Middle frontal gyrus (tissue), 1 donor: Measurements from ENCODE around the gene MNT.
"Not testable (repeated sequence)": the region's sequence is repeated elsewhere in the genome, so short reads cannot be mapped to it uniquely, and the experiment has no call there.

Source experiments
- DNase-seq: peaks from one replicate; pipeline ENCODE4 v3.0.0-alpha.2; 2015; ENCODE audit warnings: low spot score; ENCODE audit errors: extremely low spot score

The MNT gene, protein sequence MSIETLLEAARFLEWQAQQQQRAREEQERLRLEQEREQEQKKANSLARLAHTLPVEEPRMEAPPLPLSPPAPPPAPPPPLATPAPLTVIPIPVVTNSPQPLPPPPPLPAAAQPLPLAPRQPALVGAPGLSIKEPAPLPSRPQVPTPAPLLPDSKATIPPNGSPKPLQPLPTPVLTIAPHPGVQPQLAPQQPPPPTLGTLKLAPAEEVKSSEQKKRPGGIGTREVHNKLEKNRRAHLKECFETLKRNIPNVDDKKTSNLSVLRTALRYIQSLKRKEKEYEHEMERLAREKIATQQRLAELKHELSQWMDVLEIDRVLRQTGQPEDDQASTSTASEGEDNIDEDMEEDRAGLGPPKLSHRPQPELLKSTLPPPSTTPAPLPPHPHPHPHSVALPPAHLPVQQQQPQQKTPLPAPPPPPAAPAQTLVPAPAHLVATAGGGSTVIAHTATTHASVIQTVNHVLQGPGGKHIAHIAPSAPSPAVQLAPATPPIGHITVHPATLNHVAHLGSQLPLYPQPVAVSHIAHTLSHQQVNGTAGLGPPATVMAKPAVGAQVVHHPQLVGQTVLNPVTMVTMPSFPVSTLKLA

DNA sequence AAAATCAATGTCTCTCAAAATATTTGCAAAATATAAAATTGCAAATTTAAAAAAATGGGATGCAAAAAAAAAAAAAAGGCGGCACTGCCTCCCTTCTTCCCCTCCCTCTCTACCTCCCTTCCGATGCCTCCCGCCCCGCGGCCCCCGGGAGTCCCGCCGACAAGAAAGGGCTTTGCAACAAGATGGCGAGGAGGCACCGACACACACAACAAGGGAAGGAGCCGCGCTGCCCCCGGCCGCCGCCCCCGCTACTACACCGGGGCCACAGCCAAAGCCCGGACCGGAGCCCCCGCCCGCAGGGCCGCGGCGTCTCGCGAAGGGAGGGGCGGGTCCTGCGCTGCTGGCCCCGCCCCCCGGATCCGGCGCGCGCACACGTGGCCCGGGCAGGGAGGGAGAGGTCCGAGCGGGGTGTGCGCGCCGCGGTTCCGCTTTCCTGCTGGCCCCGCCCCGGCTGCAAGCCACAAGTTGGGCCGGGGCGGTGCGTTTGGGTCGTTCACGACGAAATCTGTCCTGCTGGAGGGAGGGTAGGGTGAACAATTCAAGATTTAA is at the start of gene MNT:
Gene MNT, minus strand, starts transcription at position 184 of the 549 bp plus-strand sequence. CDS start 348 bp downstream, outside the sequence.
- peak; percentile 92 for DNase-seq

DNA sequence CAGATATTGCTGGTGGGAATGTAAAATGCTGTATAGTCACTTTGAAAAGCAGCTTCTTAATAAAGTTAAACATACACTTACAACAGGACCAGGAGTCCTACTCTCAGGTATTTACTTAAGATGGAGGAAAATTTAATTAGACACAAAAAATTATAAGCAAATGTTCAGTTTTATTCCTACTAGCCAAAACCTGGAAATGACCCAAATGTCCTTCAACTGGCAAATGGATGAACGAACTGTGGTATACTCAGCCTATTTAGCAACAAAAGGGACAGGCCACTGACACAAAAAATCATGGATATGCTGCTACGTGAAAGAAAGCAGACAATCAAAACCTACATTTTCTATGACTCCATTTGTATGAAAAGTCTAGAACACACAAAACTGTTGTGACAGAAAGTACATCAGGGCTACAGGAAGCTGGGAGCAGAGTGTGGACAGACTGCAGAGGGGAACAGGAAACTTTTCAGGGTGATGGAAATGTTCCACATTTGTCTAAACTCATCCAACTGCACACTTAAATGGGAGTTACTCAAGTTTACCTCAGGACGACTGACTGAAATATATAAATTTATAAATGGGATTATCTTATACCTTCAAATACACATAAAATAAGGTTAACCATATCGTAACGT is 49.3 kb upstream of the MNT start:
- no peak for DNase-seq

- DNase-seq = no peak
These were observed 48.6 kb upstream of the MNT start for GRCh38 chr17:2449486-2449885.

- DNase-seq = not testable (repeated sequence)
These were observed 46.6 kb upstream of the MNT start for GRCh38 chr17:2447479-2447878.

DNA sequence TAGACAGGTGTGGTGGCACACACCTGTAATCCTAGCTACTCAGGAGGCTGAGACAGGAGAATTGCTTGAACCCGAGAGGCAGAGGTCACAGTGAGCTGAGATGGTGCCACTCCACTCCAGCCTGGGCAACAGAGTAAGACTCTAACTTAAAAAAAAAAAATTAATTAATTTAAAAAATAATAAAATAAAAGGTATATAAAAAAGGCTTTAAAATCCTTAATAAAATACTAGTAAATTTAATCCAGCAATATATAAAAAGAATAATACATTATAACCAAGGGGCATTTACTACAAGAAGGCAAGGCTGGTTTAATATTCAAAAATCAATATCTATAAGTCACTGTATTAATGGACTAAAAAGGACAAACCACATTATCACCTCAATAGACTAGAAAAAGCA is 44.8 kb upstream of the MNT start:
- DNase-seq = no peak

DNA sequence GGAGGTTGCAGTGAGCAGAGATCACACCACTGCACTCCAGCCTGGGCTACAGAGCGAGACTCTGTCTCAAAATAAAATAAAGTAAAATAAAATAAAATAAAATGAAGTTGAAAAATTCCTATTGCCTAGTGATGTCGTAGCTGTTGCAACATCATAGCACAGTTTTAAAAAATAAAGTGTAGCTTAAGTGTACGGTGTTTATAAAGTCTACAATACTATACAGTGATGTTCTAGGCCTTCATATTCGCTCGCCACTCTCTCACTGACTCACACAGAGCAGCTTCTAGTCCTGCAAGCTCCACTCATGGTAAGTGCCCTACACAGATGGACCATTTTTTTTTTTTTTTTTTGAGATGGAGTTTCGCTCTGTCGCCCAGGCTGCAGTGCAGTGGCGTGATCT is 43.5 kb upstream of the MNT start:
- DNase-seq = no peak

GRCh38 chr17:2442166-2442565 is 41.3 kb upstream of the MNT start:
- no peak for DNase-seq

GRCh38 chr17:2440930-2441329 is 40.1 kb upstream of the MNT start:
- DNase-seq = no peak

GRCh38 chr17:2439997-2440396 is 39.1 kb upstream of the MNT start:
- not testable (repeated sequence) for DNase-seq

DNA sequence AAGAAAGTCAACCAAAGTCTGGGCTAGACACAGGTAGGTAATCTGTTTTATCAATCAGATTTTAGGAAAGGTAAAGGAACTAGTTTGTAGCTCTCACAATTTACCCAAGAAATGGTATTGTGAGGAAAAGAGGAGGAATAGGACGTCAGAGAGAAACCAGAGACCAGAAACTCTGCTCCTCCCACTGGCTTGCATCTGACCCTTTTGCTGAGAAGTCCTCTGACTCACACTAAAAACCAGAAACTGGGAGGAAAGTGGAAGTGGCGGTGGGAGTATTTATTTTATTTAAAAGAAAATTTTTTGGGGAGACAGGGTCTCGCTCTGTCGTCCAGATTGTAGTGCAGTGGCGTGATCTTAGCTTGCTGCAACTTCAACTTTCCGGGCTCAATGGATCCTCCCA is 38.0 kb upstream of the MNT start:
- DNase-seq = no peak

DNA sequence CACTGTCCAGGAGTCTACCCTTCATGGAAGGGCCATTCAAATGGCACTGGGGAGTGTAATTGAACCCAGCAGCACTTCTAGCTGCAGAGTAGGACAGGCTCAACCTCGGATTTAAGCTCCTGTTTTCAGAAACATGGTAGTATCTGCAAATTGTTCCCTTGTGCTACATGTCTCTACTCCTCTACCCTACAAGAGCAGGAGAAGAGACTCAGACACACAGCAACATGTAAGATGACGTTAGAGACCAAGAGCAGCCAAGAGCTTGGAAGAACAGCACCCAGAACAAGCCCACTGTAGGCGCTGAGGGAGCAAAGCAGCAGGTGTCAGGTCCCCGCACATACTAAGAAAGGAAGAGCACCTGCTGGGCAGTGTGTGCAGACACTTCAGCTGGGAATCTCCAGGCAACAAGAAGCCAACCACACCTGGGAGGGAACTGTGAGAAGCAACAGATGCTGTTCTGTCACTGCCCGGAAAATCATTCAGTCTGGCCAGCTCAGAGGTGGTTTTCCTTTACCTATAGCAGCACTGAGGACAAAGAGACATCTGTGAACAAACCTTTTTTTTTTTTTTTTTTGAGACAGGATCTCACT is 35.6 kb upstream of the MNT start:
- DNase-seq = no peak

DNA sequence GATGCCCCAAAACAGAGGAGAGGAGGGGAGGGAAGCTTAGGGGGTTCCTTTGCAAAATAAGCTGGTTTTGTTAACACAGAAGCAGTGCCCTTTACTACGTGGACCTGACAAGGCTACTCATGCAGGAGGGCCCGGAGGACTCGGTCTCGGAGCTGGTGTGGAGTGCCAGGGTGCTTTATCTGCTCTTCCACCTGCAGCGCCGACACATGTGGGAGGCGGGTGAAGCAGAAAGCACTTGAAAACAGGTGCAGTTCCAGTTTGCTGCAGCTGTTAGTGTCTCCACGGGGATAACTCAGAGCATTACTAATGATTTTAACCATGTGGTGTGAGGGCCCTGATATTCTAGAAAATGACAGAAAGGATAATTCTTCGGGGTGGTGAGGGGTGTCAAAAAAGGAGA is 35.0 kb upstream of the MNT start:
- no peak for DNase-seq

DNA sequence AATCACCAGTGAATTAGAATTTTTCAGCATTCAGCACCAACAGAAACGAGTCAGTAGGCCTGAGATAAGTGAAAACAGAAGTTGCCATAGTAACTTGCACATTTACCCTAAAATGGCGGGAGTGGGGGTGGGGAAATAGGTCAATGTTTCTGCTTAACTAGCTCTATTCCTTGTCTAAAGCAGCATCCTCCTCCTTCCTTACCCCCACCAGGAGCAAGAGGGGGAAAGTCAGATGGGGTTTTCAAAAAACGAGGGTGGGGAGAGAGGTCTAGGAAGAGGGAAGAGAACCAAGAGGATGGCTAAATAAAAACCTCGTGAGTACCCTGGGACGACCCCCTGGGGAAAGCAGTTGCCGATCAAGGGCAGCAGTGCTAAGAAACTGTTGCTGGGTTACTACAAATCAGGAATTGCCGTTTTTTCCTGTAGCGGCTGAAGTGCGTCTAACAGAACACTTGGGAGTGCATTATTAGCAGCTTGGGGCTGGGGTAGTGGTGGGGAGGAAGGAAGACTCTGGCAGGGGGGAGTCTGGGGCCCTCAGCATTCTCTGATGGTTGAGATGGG is 34.4 kb upstream of the MNT start:
- no peak for DNase-seq

DNA sequence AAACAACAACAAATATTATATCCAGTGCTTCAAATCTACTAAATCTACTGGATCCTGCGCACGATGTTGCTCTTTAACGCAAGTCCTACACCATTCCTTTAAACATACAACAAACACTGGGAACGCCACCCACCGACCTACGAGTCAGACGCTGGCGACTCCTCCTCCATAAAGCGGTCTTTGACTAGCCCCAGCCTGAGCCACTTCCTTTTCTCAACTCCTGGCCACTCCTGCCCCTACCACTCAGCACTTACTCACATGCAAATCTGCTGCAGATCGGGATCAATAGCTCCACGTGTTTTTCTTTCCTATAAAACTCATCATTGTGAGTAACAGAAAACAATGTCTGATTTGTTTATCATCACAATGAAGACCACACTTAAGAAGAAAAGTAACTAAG is 32.8 kb upstream of the MNT start:
- DNase-seq = no peak

- DNase-seq = no peak
These were observed 27.1 kb upstream of the MNT start for GRCh38 chr17:2427910-2428309.

- no peak for DNase-seq
These were observed 26.4 kb upstream of the MNT start for GRCh38 chr17:2427215-2427614.

GRCh38 chr17:2423271-2423670 is 22.4 kb upstream of the MNT start:
- DNase-seq = no peak

GRCh38 chr17:2421315-2422147 is 20.7 kb upstream of the MNT start:
- DNase-seq = no peak

DNA sequence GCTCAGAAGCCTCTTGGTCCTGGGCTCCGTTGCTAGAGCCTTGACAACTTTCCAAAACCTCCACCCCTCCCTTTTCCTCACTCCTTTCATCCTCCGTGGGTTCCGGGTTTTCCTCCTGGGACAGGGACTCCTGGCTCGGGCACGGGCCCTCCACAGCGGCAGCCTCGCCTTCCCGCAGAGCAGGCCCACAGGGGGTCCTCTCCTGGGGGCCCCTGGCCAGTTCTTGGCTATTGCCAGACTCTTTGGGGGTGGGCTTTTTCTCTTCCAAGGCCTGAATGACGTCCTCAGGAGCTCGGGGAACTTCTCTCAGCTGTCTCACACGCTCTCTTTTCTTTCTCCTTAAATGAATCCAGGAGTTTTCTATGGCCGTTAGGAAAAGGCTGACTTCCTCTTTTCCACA is 19.3 kb upstream of the MNT start:
- no peak for DNase-seq

DNA sequence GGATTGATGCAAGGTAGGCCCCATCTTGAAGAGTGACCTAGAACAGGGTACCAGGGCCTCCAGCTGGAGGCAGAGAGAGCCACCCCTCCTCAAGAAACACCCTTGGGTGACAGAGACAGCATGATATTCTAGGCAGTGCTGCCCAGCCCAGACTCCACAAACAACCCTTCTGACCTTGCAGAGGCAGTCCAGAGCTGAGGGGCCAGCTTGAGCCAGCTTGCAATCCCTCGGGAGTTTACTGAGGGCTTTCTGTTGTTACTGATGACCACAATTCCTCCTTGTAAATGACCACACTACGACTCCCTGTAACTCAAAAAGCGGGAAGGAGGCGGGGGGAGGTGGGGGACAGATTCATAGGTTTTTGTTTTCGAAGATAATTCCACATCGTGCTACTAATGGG is 18.6 kb upstream of the MNT start:
- no peak for DNase-seq

DNA sequence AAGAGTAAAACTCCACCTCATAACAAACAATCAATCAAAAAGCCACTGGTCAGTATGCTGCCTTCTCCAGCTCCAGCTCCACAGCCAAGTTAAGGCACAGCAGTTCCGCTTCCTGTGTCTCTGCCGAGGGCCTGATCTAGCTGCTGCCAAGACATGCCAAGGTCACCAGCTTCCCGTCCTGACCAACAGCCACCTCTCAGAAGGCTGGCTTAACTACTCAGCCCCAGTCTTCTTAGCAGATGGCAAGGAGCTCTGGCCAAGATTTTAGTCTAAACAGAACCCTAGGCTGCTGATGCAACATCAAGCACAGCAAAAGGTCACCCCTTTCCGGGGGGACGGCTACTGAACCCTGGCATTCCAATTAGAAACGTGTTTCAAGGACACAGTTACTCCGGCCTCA is 17.7 kb upstream of the MNT start:
- DNase-seq = no peak
